ENCODE results near the gene PSMB5.

PSMB5 gene

DNA sequence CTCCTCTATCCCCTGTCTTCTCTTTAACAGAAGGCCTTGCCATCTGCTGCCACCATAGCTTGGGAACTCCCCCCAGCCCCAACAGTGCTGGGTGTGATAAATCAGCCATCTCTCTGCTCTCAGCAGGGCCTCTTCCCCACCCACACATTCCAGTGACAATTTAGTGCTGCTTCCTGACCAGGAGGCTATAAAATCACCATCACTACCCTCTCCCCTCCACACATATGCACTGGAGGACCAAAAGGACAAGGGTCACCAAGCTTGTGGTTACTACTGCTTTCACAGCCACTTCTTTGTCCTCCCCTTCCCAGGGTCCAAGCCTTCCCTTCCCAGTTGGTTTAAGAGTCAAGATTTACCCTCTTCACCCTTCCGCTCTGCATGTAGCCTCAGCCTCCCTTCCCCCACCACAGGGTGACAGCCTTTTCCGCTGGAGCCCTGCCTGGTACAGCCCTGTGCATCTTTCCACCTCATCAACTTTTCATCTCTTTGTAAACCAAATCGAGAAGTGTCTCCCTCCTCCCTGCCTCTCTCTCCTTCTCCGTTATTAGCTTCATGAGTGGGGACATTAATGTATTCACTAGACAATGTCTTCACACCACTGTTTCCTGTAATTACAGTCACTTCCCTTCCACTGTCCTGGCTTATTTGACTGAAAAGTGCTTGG, 9.4 kb downstream of the PSMB5 start (continued):
- no peak for TF ChIP-seq ZNF521 (tag by site-specific recombination; IDR thresholded peaks at IDR 0.05)
- TF ChIP-seq ZNF660 (tag by site-specific recombination; IDR thresholded peaks at IDR 0.05): no peak
- TF ChIP-seq ZNF585B (tag by site-specific recombination; IDR thresholded peaks at IDR 0.05): no peak
- TF ChIP-seq GLIS2 (tag by site-specific recombination; IDR thresholded peaks at IDR 0.05): no peak
- TF ChIP-seq, protein P1, sequence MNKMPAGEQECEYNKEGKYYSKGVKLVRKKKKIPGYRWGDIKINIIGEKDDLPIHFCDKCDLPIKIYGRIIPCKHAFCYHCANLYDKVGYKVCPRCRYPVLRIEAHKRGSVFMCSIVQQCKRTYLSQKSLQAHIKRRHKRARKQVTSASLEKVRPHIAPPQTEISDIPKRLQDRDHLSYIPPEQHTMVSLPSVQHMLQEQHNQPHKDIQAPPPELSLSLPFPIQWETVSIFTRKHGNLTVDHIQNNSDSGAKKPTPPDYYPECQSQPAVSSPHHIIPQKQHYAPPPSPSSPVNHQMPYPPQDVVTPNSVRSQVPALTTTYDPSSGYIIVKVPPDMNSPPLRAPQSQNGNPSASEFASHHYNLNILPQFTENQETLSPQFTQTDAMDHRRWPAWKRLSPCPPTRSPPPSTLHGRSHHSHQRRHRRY (tag by site-specific recombination; IDR thresholded peaks at IDR 0.05): no peak
- TF ChIP-seq ZNF560 (tag by site-specific recombination; IDR thresholded peaks at IDR 0.05; ENCODE audit: borderline replicate concordance): no peak
- TF ChIP-seq GLIS1 (tag by site-specific recombination; IDR thresholded peaks at IDR 0.05): peak; percentile 10; the same call in 1 of the 2 replicates
- TF ChIP-seq, protein P2, sequence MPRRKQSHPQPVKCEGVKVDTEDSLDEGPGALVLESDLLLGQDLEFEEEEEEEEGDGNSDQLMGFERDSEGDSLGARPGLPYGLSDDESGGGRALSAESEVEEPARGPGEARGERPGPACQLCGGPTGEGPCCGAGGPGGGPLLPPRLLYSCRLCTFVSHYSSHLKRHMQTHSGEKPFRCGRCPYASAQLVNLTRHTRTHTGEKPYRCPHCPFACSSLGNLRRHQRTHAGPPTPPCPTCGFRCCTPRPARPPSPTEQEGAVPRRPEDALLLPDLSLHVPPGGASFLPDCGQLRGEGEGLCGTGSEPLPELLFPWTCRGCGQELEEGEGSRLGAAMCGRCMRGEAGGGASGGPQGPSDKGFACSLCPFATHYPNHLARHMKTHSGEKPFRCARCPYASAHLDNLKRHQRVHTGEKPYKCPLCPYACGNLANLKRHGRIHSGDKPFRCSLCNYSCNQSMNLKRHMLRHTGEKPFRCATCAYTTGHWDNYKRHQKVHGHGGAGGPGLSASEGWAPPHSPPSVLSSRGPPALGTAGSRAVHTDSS (tag by site-specific recombination; IDR thresholded peaks at IDR 0.05): no peak
- no peak for TF ChIP-seq SETDB1 (IDR thresholded peaks at IDR 0.05; ENCODE audit: insufficient read length, low read length)
- no peak for TF ChIP-seq KLF16 (tag by site-specific recombination; IDR thresholded peaks at IDR 0.05)
- TF ChIP-seq ZNF433 (tag by site-specific recombination; IDR thresholded peaks at IDR 0.05; ENCODE audit: low read depth): no peak
- TF ChIP-seq ZNF366 (tag by site-specific recombination; conservative IDR thresholded peaks at IDR 0.05): no peak
- TF ChIP-seq, protein P3, sequence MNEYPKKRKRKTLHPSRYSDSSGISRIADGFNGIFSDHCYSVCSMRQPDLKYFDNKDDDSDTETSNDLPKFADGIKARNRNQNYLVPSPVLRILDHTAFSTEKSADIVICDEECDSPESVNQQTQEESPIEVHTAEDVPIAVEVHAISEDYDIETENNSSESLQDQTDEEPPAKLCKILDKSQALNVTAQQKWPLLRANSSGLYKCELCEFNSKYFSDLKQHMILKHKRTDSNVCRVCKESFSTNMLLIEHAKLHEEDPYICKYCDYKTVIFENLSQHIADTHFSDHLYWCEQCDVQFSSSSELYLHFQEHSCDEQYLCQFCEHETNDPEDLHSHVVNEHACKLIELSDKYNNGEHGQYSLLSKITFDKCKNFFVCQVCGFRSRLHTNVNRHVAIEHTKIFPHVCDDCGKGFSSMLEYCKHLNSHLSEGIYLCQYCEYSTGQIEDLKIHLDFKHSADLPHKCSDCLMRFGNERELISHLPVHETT (tag by site-specific recombination; IDR thresholded peaks at IDR 0.05): no peak
- TF ChIP-seq ZFP3 (tag by site-specific recombination; IDR thresholded peaks at IDR 0.05; ENCODE audit: low read depth): no peak
- no peak for TF ChIP-seq ZSCAN23 (tag by site-specific recombination; IDR thresholded peaks at IDR 0.05)
- TF ChIP-seq ZIC2 (tag by site-specific recombination; IDR thresholded peaks at IDR 0.05): peak; percentile 92
- TF ChIP-seq OSR2 (tag by site-specific recombination; IDR thresholded peaks at IDR 0.05): peak; percentile 93
- TF ChIP-seq, protein P4, sequence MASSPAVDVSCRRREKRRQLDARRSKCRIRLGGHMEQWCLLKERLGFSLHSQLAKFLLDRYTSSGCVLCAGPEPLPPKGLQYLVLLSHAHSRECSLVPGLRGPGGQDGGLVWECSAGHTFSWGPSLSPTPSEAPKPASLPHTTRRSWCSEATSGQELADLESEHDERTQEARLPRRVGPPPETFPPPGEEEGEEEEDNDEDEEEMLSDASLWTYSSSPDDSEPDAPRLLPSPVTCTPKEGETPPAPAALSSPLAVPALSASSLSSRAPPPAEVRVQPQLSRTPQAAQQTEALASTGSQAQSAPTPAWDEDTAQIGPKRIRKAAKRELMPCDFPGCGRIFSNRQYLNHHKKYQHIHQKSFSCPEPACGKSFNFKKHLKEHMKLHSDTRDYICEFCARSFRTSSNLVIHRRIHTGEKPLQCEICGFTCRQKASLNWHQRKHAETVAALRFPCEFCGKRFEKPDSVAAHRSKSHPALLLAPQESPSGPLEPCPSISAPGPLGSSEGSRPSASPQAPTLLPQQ (tag by site-specific recombination; IDR thresholded peaks at IDR 0.05): no peak
- TF ChIP-seq, protein P5, sequence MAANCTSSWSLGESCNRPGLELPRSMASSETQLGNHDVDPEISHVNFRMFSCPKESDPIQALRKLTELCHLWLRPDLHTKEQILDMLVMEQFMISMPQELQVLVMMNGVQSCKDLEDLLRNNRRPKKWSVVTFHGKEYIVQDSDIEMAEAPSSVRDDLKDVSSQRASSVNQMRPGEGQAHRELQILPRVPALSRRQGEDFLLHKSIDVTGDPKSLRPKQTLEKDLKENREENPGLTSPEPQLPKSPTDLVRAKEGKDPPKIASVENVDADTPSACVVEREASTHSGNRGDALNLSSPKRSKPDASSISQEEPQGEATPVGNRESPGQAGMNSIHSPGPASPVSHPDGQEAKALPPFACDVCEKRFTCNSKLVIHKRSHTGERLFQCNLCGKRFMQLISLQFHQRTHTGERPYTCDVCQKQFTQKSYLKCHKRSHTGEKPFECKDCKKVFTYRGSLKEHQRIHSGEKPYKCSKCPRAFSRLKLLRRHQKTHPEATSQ (tag by site-specific recombination; IDR thresholded peaks at IDR 0.05): no peak; the same call in 1 of the 2 replicates
- TF ChIP-seq TCF7L2 (IDR thresholded peaks at IDR 0.05; ENCODE audit: borderline replicate concordance, low read depth, low read length): no peak
- TF ChIP-seq ZNF10 (tag by site-specific recombination; IDR thresholded peaks at IDR 0.05): no peak
- TF ChIP-seq ZNF133 (tag by site-specific recombination; IDR thresholded peaks at IDR 0.05): no peak
- TF ChIP-seq ZEB2 (tag by site-specific recombination; IDR thresholded peaks at IDR 0.05): peak; percentile 45; the same call in 1 of the 2 replicates
- peak; percentile 57 for TF ChIP-seq ZBTB8A (tag by site-specific recombination; IDR thresholded peaks at IDR 0.05)
- no peak for TF ChIP-seq BCL11B (tag by site-specific recombination; IDR thresholded peaks at IDR 0.05; ENCODE audit: low read depth)
- no peak for TF ChIP-seq MZF1 (tag by site-specific recombination; IDR thresholded peaks at IDR 0.05; ENCODE audit: borderline replicate concordance)
- no peak for TF ChIP-seq ZNF138 (tag by site-specific recombination; IDR thresholded peaks at IDR 0.05; ENCODE audit: borderline replicate concordance)
- TF ChIP-seq ZFP37 (tag by site-specific recombination; IDR thresholded peaks at IDR 0.05): no peak
- TF ChIP-seq ZNF311 (tag by site-specific recombination; IDR thresholded peaks at IDR 0.05; ENCODE audit: borderline replicate concordance): no peak
- TF ChIP-seq ZNF544 (tag by site-specific recombination; IDR thresholded peaks at IDR 0.05): no peak
- TF ChIP-seq, protein P6, sequence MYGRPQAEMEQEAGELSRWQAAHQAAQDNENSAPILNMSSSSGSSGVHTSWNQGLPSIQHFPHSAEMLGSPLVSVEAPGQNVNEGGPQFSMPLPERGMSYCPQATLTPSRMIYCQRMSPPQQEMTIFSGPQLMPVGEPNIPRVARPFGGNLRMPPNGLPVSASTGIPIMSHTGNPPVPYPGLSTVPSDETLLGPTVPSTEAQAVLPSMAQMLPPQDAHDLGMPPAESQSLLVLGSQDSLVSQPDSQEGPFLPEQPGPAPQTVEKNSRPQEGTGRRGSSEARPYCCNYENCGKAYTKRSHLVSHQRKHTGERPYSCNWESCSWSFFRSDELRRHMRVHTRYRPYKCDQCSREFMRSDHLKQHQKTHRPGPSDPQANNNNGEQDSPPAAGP (tag by site-specific recombination; IDR thresholded peaks at IDR 0.05): 0 out of 2 replicates have a peak, but pooled peaks have one; percentile 56
- TF ChIP-seq HOXD13 (CRISPR knock-in tag; IDR thresholded peaks at IDR 0.05; ENCODE audit: borderline replicate concordance): no peak
- TF ChIP-seq ZNF391 (tag by site-specific recombination; IDR thresholded peaks at IDR 0.05; ENCODE audit: borderline replicate concordance, low read depth): no peak
- TF ChIP-seq ZBTB48 (tag by site-specific recombination; IDR thresholded peaks at IDR 0.05): no peak

Data from HEK293 (cell line).